Esophagus muscularis mucosa (tissue), 3 donors: ENCODE results near the gene DEDD2.

Source experiments
- CTCF ChIP-seq, 3 experiments: fragments of 200-600 bp in 2 of 3; fragments of 450-650 bp in 1 of 3; sonication (generic) in 2 of 3; IDR thresholded peaks; one replicate each; pipeline ENCODE4 v1.5.1; 2017 to 2019; ENCODE audit warnings: antibody characterized with exemption in 3 of 3, mild to moderate bottlenecking in 2 of 3, moderate library complexity in 1 of 3
- POLR2A ChIP-seq: fragments of 450-650 bp; IDR thresholded peaks from one replicate; pipeline ENCODE4 v1.6.1; 2017; ENCODE audit warnings: antibody characterized with exemption, moderate library complexity, mild to moderate bottlenecking, low read depth
- POLR2AphosphoS5 ChIP-seq, 2 donors: sonication (generic); formaldehyde crosslinking; IDR thresholded peaks; one replicate each; pipeline ENCODE4 v1.6.1; 2017; ENCODE audit warnings: antibody characterized with exemption in 2 of 2

- TF ChIP-seq CTCF (IDR thresholded peaks at IDR 0.05) (no peak), POLR2A (no peak), POLR2AphosphoS5 (IDR thresholded peaks at IDR 0.05) (no peak)
Measured at GRCh38 chr19:42155796-42156195, 61.7 kb downstream of the DEDD2 start.
